Ovary (tissue), 9 donors: ENCODE data around the gene ZBTB48. TPM values are rescaled to one million over a fixed set of nuclear protein-coding genes. Genes with fewer than 3 reads are reported as not detected.
"Not testable (repeated sequence)": the region's sequence is repeated elsewhere in the genome, so short reads cannot be mapped to it uniquely, and the experiment has no call there.

Experiments
- DNase-seq, 5 donors: peaks; one replicate each; pipeline ENCODE4 v3.0.0-alpha.2; 2019 to 2020
- H3K27ac ChIP-seq, 2 donors: fragments of 200-600 bp; one replicate each; pipeline versions ENCODE4 v1.5.1 to v1.8.0; 2019 to 2022
- H3K27me3 ChIP-seq: fragments of 200-600 bp; one replicate; pipeline ENCODE4 v1.8.0; 2022
- H3K36me3 ChIP-seq: fragments of 200-600 bp; sonication (generic); one replicate; pipeline ENCODE4 v1.5.1; 2019
- H3K4me1 ChIP-seq: one replicate; pipeline ENCODE4 v1.8.1; 2013; ENCODE audit warnings: mild to moderate bottlenecking, moderate library complexity; ENCODE audit not compliant: insufficient read depth
- H3K4me3 ChIP-seq: fragments of 200-600 bp; sonication (generic); one replicate; pipeline ENCODE4 v1.5.1; 2017
- H3K9me3 ChIP-seq, 2 donors: fragments of 200-600 bp in 1 of 2; sonication (generic) in 1 of 2; one replicate each; pipeline versions ENCODE4 v1.5.1 to v1.8.1; 2013 to 2019; ENCODE audit warnings: mild to moderate bottlenecking in 1 of 2, moderate library complexity in 1 of 2
- CTCF ChIP-seq, 3 donors: fragments of 450-650 bp in 2 of 3; fragments of 200-600 bp in 1 of 3; IDR thresholded peaks; one replicate each; pipeline versions ENCODE4 v1.5.1 to v1.8.0; 2016 to 2022; ENCODE audit warnings: antibody characterized with exemption in 3 of 3, mild to moderate bottlenecking in 1 of 3
- EP300 ChIP-seq: sonication (generic); formaldehyde crosslinking; IDR thresholded peaks from one replicate; pipeline ENCODE4 v1.6.1; 2017; ENCODE audit warnings: antibody characterized with exemption
- POLR2A ChIP-seq: fragments of 450-650 bp; IDR thresholded peaks from one replicate; pipeline ENCODE4 v1.6.1; 2017; ENCODE audit warnings: antibody characterized with exemption, mild to moderate bottlenecking, moderate library complexity
- WGBS, 3 donors: extraction: QIAGEN DNeasy Blood & Tissue Kit in 1 of 3; methylation state at CpG; one replicate each; pipeline versions ENCODE4 v1.1.5 to v1.1.7; 2013 to 2017; 5-methylcytosine and 5-hydroxymethylcytosine counted together
- intact Hi-C, 4 donors: fragments of 100-400 bp; cut with DNase I; formaldehyde crosslinking; loops; one replicate each; pipeline versions ENCODE4 v1.11.0 to v1.15.1; 2022 to 2023
- polyA plus RNA-seq, 2 donors: library from polyadenylated mRNA; stranded (reverse); fragments of 200-250 nt in 1 of 2; fragments of 350-450 nt in 1 of 2; fragmentation: Illumina TruSeq in 1 of 2; extraction: RNeasy Lipid Tissue Mini Kit (QIAGEN cat#74804) in 1 of 2; gene quantifications; one replicate each; pipeline ENCODE4 v1.2.3, GENCODE V29; 2013 to 2014
- total RNA-seq, 7 donors: library from RNA; depleted of rRNA in 2 of 7; stranded (reverse); fragments of >200 nt in 2 of 7; fragmentation: NEBNext Ultra II Directional in 3 of 7; extraction: Animal tissue kit (Norgen Biotek cat#: 25700) in 3 of 7; gene quantifications; one replicate each; pipeline versions ENCODE4 v1.1.0 to v1.2.4, GENCODE V29; 2016 to 2023
- donor health status: DM: no; HTN: no; CAD: no; lungs with moderate emphysema.
- donor health status: DM: no; HTN: no; CAD: no.
- donor health status: Bipolar disorder and iron deficiency.
- donor health status: DM: yes; HTN: yes; CAD: no.
- donor health status: DM: no; HTN: no; CAD: no.
- donor health status: DM: yes; HTN: yes; CAD: no.

ZBTB48 gene
- total and polyA plus RNA-seq, 9 donors: 8.0 to 42.5 (median 33.7) TPM

- H3K9me3 ChIP-seq: no peaks in the 10 kb centered on the region
- H3K27me3 ChIP-seq: no peaks in the 10 kb centered on the region
- no peak overlapping the region for H3K27ac ChIP-seq
- intact Hi-C loops: loop anchor here in 1 of 4 donors (5.0 kb wide), 1 partner anchor 35 kb away; no protein-coding TSS in a partner anchor
- H3K4me3 ChIP-seq: no peak overlapping the region
- WGBS, 3 donors: 66 to 70% (median 70%) methylated on average over 15 of the region's 15 CpGs
- H3K36me3 ChIP-seq: no peaks in the 10 kb centered on the region
- TF ChIP-seq EP300: no peak
- no peak for TF ChIP-seq CTCF (IDR thresholded peaks at IDR 0.05)
- no peak for DNase-seq
- H3K4me1 ChIP-seq: peaks cover 23% of the 10 kb centered on the region
Measured at GRCh38 chr1:6596886-6597776, 17.3 kb downstream of the ZBTB48 start.

GRCh38 chr1:6597777-6598131, 18.0 kb downstream of the ZBTB48 start:
- no peak overlapping the region for H3K27ac ChIP-seq
- intact Hi-C loops: loop anchor here in 1 of 4 donors (5.0 kb wide), 1 partner anchor 35 kb away; no protein-coding TSS in a partner anchor
- DNase-seq: no peak
- no peaks in the 10 kb centered on the region for H3K27me3 ChIP-seq
- no peaks in the 10 kb centered on the region for H3K9me3 ChIP-seq
- H3K36me3 ChIP-seq: no peaks in the 10 kb centered on the region
- peaks cover 23% of the 10 kb centered on the region for H3K4me1 ChIP-seq
- 72 to 80% (median 79%) methylated on average over 6 of the region's 6 CpGs for WGBS, 3 donors
- H3K4me3 ChIP-seq: no peak overlapping the region
- no peak for TF ChIP-seq CTCF (IDR thresholded peaks at IDR 0.05)
- no peak for TF ChIP-seq EP300
- TF ChIP-seq POLR2A: no peak

- TF ChIP-seq EP300: no peak
- no peak for TF ChIP-seq POLR2A
- no peak for TF ChIP-seq CTCF (IDR thresholded peaks at IDR 0.05)
- no peaks in the 10 kb centered on the region for H3K9me3 ChIP-seq
- H3K27me3 ChIP-seq: no peaks in the 10 kb centered on the region
- intact Hi-C loops: loop anchor here in 1 of 4 donors (5.0 kb wide), 1 partner anchor 33 kb away; no protein-coding TSS in a partner anchor
- no peaks in the 10 kb centered on the region for H3K36me3 ChIP-seq
- 61 to 82% (median 70%) methylated on average over 31 of the region's 31 CpGs for WGBS, 3 donors
- DNase-seq: peak in 1 of 5 donors; percentile 18
- H3K4me3 ChIP-seq: peak overlapping the region; percentile 45
- no peak overlapping the region for H3K27ac ChIP-seq
- peaks cover 24% of the 10 kb centered on the region for H3K4me1 ChIP-seq
Measured at GRCh38 chr1:6599141-6599975, 19.6 kb downstream of the ZBTB48 start.

- DNase-seq, H3K9me3 ChIP-seq, H3K27me3 ChIP-seq, H3K36me3 ChIP-seq: not testable (repeated sequence)
- Histone ChIP-seq H3K4me3 (peak overlapping the region; percentile 45), H3K4me1 (peaks cover 25% of the 10 kb centered on the region), H3K27ac (peak overlapping the region in 1 of 2 donors; percentile 99)
- WGBS, 3 donors: 36 to 52% (median 50%) methylated on average over 8 of the region's 8 CpGs
- intact Hi-C loops: loop anchor here in 2 of 4 donors (2.0 to 5.0 kb wide), 2 partner anchors 19 to 32 kb away; no protein-coding TSS in a partner anchor
Measured at GRCh38 chr1:6599991-6600390, 20.2 kb downstream of the ZBTB48 start.
